HG02798 (cell line): ENCODE data around the gene GOLPH3.
"Not testable (repeated sequence)": the region's sequence is repeated elsewhere in the genome, so short reads cannot be mapped to it uniquely, and the experiment has no call there.

Source experiments
- ATAC-seq: cut with Tn5 transposase; IDR thresholded peaks from one replicate; pipeline ENCODE4 v1.9.1; 2021; ENCODE audit warnings: mild to moderate bottlenecking; ENCODE audit not compliant: unreplicated experiment, poor library complexity

The GOLPH3 gene

DNA sequence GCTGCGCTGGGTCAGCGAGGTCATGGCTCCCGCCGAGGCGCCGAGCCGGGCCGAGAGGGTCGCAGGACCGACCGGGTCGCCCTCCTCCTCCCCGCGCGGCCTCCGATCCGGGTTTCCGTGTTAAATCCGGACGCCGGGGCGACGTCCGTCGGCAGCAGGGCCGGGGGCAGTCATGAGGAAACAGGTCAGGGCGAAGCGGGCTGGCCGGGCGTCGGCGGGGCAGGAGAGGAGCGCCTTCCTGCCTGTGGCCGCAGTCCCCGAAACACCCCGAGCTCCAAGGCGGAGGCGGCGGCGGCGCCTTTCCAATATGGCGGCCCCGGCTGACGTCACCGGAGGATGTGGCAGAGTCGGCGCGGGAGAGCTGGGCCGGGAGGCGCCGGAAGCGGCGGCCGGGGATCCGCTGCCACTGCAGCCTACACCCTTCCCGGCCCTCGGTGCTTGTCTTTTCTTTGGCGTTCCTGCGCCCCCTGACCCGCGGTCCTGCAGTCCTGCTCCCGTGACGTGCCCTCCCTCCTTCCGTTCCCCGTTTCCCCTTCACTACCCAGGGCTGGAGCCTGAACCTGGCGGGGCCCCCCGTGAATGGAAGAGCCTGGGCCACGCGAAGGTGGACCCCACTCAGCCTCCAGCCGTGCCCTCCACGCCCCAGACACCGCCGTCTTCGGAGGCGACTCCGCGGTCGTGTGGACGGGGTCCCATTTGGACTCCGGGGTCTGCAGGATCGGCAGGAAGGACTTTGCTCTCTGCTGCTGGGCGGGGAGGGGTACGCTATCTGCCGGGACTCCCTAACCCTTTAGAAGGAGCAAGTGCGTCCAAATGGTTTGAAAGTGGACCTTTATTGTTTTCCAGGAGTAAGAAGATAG is at the start of gene GOLPH3:
GOLPH3 (minus strand) TSS at position 309 of the 860 bp plus-strand sequence; CDS start at position 24, 285 bp downstream.
- peak; percentile 84 for ATAC-seq

DNA sequence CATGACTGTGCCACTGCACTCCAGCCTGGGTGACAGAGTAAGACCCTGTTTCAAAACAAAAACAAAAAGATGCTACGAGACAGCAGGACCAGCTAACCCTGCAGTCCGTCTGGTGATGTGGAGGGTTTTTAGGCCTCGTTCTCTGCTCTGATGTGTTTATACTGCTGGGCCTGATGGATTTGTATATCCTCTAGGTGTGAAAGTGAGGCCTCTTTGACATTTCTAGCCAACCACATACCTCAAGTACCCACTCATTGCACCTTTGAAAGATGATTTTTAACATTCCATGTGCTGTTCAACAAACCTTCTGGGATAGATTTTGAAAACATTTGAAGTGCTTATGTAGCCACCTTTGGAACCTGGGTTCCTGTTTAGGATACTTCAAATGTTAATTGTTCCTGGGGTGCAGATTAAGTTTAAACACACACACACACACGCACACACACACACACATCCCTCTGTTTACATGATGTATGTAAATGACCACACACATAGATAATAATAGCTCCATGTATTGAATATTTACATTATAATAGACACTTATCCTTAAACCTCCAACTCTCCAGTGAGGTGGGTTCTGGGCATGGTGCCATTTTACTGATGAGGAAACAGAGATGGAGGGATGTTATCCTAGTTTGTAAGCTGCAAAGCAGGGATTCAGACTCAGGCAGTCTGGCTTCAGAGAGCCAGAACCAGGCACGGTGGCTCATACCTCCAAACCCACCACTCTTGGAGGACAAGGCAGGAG is 48.8 kb upstream of the GOLPH3 start:
- ATAC-seq = no peak

DNA sequence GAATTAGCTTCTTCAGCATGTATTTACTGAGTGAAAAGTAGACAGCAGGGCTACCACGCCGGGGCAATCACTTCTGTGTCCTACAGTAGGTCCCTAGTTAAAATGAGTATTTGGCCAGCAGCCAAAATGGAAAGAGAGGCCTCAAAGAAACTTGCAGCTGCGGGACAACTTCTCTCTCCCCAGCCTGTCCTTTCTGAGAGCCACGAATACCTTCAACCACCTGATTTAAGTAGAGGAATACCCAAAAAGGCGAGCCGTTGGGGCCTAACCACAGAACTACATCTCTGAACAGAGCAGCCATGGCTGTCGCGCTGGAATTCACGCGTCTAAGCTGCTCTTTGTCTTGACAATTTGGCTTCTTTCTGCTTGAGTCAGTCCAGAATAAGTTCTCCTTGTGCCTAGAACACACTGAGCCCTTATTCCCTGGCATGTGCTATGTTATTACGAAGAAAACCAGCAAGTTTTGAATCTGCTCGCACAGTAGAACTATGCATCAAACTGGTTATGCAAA is 43.8 kb upstream of the GOLPH3 start:
- ATAC-seq = peak; percentile 42

DNA sequence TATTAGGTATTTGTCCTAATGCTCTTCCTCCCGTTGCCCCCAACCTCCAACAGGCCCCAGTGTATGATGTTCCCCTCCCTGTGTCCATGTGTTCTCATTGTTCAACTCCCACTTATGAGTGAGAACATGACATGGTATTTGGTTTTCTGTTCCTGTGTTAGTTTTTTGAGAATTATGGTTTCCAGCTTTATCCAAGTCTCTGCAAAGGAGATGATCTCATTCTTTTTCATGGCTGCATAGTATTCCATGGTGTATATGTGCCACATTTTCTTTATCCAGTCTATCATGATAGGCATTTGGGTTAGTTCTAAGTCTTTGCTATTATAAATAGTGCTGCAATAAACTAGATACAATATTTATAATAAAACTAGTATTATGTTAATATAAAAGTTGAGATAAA is 40.2 kb upstream of the GOLPH3 start:
- ATAC-seq = not testable (repeated sequence)

DNA sequence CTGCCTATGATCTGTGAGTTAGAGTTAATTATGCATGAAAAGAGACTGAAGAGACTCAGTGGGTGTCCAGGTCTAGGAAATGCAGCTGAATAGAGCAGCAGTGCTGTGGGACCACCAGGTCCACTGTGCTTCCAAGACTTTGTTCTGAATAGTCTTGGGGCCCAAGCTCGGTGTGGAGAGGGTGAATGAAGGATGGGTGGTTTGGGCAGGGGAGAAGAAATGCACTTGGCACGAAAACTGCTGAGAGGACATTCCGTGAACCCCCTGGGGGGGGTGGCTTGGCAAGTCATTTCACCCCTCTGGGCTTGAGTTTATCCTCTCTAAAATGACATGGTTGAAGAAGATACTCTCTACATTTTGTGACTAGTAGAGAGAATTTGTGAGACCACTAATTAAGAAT is 36.0 kb upstream of the GOLPH3 start:
- no peak for ATAC-seq

DNA sequence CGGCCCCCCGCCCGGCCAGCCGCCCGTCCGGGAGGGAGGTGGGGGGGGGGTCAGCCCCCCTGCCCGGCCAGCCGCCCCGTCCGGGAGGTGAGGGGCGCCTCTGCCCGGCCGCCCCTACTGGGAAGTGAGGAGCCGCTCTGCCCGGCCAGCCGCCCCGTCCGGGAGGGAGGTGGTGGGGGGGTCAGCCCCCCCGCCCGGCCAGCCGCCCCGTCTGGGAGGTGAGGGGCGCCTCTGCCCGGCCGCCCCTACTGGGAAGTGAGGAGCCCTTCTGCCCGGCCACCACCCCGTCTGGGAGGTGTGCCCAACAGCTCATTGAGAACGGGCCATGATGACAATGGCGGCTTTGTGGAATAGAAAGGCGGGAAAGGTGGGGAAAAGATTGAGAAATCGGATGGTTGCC is 34.7 kb upstream of the GOLPH3 start:
- ATAC-seq = not testable (repeated sequence)

DNA sequence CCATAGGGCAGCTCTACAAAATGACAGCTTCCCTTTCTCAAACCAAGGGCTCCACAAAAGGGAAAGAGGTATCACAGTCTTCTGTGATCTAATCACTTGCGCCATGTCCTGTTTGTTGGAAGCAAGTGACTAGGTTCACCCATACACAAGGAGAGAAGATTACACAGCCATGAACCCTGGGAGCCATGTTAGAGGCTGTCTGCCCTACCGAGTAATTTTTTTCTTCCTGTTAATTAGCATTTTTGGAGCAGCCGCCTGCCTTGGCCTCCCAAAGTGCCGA is 33.2 kb upstream of the GOLPH3 start:
- no peak for ATAC-seq

DNA sequence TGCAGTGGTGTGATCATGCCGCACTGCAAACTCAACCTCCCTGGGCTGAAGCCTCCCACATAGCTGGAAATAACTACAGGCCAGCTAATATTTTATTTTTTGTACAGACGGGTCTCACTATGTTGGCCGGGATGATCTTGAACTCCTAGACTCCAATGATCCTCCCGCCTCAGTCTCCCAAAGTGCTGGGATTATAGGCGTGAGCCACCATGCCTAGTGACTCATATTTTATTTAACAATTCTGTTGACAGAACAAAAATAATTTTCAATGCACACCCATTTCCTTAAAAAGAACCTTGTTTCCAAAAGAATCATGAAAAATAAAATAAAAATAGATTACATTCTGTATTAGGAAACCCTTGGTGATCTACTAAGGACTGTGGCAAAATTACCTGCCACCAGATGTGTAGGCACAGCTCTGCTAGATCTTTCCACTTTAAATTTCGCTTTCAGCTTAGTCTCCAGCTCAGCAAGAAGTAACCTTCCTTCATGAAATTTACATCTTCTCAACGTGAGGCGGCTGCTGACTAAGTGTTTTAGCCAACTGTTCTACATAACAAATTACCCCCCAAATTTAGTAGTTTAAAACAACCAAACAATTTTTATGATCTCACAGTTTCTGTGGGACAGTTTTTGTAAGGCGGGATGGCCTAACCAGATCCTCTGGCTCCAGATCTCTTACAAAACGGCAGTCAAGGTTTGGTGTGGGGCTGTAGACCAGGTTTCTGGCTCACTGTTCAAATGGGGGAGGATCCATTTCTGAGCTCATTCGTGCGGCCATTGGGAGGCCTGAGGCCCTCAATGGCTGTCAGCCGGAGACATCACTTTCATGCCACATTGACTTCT is 32.6 kb upstream of the GOLPH3 start:
- ATAC-seq = peak; percentile 52

DNA sequence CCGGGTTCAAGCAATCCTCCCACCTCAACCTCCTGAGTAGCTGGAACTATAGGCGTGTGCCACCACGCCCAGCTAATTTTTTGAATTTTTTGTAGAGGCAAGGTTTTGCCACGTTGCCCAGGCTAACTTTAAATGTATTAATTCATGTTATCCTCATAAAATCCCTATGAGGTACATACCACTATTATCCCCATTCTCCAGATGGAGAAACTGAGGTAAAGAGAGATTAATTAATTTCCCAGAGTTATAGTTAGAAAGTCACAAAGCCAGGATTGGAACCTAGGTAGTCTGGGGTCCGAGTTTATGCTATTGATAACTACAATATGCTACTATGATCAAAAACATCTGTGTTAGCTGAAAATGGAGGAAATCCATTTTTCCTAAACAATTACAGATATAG is 31.9 kb upstream of the GOLPH3 start:
- no peak for ATAC-seq

DNA sequence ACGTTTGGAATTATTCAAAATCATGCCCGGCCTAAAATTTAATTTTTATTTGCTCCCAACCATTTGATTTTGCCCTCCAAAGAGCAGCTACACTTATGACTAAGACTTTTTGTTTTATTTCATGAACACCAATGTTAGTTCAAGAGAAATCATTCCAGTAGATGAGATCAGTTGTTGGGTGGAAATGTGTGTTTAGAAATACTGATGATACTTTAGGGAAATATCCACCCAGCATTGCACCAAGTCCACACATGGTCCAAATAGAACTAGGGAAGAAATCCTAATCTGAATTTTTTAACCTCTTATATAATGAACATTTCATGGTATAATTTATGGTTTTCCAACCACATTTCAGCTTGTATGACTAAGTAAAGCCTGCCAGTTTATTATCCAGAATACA is 28.3 kb upstream of the GOLPH3 start:
- ATAC-seq = no peak

DNA sequence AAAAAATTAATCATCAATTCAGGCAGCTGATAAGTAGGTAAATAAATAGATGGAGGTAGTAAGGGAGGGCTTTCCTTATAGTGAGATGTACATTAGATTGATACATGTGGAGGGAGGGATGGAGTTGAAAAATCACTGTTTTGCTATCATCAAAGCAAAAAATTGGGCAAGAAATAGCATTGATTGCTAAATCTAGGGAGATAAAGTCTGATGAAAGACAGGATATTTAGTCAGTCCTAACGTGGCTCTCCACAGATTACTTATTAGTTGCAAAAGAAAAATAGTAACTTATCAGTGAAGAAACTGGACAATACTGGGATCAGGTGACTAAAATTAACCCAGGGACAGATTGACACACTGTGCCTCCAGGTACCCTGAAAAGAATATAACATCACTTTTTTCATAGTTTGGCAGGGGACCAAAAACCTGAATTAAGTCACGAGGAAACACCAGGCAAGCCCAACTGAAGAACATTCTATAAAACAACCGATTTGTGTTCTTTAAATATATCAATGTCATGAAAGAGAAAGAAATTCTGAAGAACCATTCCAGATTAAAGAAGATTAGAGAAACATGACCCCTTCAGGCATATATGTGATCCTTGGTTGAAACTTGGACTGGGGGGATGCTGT is 27.1 kb upstream of the GOLPH3 start:
- no peak for ATAC-seq

DNA sequence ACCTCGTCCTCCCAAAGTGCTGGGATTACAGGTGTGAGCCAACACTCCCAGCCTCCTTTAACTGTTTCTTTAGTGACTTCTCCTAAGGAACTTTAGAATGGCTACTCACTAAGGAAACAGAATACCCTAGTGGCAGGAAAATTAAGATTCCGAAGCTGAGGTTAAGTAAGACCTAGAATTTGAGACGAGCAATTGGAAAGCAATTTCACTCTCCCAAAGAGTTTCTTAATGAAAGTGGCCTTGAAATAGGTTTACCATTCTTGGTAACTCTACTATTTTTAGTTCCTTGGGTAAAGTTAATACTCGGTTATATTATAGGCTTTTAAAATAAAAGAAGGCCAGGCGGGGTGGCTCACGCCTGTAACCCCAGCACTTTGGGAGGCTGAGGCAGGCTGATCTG is 22.9 kb upstream of the GOLPH3 start:
- ATAC-seq = no peak

DNA sequence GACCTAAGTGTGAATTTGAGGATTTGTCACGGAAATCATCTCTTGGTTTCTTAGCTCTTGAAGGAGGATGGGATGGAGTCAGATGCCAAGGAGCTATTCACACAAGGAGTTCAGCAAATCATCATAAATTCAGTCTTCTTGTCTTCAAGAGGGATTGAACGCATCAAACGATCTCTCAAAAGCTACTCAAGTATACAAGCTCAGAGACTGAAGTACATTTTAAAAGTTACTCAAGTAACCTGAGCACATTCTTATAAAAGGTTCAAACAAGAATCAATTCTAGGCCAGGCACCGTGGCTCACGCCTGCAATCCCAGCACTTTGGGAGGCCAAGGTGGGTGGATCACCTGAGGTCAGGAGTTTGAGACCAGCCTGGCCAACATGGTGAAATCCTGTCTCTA is 21.1 kb upstream of the GOLPH3 start:
- no peak for ATAC-seq

DNA sequence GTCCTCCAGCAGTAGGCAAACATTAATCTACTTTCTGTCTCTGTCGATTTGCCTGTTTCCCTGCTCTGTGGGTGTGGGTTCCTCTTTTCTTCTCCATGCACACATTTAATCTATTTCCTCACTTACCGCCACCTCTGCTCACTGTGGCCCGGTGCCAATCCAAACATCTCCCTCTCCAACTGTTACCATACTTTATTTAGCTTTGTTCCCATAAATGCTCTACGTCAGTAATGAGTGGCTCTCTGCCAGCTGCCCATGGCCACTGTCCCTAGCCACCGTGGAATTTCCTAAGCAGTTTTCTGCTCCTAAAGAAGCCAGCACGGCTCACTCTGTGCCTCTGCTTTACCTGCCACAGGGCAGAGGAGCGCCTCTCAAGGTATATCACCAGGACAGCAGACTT is 19.5 kb upstream of the GOLPH3 start:
- no peak for ATAC-seq

DNA sequence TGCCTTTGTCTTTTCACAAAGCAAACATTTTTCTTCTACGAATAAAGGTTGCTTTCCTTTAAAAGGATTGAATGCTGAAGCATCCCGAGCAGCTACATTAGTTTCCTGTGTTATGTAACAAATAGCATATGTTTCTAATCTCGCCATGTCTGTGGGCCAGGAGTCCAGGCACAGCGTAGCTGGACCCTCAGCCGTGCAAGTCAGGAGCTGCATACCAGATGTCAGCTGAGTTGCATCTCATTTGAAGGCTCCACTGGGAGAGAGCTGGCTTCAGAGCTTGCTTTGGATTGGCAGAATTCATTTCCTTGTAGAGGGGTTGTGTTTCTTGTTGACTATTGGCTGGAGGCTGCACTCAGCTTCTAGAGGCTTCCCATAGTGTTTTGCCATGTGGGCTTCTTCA is 16.0 kb upstream of the GOLPH3 start:
- ATAC-seq = no peak

DNA sequence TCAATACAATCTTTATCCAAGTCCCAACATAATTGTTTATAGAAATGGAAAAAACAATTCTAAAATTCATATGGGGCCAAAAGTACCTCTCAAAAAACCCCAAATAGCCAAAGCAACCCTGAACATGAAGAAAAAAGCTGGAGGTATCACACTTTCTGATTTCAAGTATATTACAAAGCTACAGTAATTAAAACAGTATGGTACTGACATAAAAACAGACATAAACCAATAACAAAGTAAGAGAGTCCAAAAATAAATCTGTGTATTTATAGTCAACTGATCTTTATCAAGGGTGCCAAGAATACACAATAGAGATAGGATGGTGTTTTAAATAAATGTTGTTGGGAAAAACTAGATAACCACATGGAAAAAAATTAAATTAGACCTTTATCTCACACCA is 13.6 kb upstream of the GOLPH3 start:
- ATAC-seq = no peak

DNA sequence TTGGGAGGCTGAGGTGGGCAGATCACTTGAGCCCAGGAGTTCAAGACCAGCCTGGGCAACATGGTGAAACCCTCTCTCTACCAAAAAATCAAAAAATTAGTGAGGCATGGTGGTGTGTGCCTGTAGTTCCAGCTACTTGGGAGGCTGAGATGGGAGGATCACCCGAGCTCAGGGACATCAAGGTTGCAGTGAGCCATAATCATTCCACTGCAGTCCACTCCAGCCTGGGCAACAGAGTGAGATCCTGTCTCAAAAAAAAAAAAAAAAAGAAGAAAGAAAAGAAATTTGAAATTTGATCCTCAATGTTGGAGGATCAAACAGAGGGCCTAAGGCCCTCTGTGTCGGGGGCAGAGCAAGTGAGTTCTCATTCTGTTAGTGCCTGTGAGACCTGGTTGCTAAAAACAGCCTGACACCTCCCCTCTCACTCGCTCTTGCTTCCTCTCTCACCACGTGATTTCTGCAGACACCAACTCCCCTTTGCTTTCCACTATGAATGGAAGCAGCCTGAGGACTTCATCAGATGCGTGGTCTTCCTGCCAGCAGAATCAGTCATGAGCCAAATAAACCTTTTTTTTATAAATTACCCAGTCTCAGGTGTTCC is 8.4 kb upstream of the GOLPH3 start:
- peak; percentile 85 for ATAC-seq

DNA sequence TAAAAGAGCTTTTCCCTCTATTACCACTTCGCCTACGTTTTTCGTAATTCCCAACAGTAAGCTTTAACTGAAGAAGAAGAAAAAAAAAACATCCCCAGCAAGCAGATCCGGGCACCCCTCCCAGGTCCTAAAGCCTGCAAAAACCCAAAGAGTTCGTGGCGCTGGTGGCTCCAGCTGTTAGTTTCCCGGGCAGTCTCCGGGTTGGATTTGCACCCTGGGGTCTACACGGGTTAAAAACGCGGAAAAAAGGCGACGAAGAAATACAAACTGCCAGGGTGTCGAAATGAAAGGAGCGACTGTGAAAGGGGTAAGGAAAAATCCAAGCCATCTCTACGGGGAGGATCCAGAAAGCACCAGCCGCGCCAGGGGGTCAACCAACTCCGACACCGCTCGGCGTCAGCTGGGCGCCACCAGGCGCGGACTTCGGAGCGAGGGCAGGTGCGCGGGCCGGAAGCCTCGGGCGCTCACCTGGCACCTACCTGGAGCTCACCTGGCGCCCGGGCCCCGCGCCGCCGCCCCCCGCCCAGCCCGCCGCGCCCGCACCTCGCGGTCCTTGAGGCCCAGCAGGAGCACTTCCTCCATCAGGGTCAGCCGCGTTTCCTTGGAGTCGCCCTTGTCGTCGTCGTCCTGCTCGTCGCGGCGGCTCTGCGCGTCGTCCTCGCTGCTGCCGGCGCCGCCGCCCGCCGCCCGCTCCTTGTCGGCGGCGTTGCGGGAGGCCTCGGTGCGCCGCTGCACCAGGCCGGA is 680 bp downstream of the GOLPH3 start:
- ATAC-seq = peak; percentile 23

DNA sequence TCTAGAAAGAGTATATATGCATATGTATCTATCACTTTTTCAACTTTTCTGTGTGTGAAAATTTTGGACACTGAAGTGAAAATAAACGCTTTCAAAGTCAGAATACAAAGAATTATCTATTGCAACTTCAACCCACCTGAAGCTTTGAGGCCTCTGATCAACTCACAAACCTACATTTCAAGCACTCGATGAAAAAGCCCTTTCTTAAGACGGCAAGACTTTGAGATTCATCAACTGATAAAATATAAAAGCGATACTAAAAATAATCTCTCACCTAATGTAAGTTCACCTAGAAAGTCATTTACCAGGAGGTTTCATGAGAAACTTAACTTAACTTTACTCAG is 1.2 kb downstream of the GOLPH3 start:
- no peak for ATAC-seq
